Omental fat pad (tissue), 4 donors: ENCODE results near the gene TH. TPM values are rescaled to one million over a fixed set of nuclear protein-coding genes. Genes with fewer than 3 reads are reported as not detected.
"Not testable (repeated sequence)": the region's sequence is repeated elsewhere in the genome, so short reads cannot be mapped to it uniquely, and the experiment has no call there.

Experiments used
- ATAC-seq: fragments of 150-250 bp; one replicate; pipeline ENCODE4 v1.9.1; 2016; ENCODE audit warnings: mild to moderate bottlenecking, moderate library complexity; ENCODE audit not compliant: low FRiP score
- DNase-seq: peaks from one replicate; pipeline ENCODE4 v3.0.0-alpha.2; 2019; ENCODE audit warnings: low spot score
- total RNA-seq, 4 donors: library from RNA; depleted of rRNA; stranded (reverse); fragments of >200 nt; gene quantifications; one replicate each; pipeline ENCODE4 v1.1.0, GENCODE V29; 2016
- TF ChIP-seq, protein P1 (sequence below), 3 donors: fragments of 450-650 bp; IDR thresholded peaks; one replicate each; pipeline ENCODE4 v1.5.1; 2016 to 2017; ENCODE audit warnings: antibody characterized with exemption in 3 of 3, mild to moderate bottlenecking in 3 of 3, moderate library complexity in 2 of 3

TH gene
- total RNA-seq, 4 donors from 2014 or later, result not detected

DNA sequence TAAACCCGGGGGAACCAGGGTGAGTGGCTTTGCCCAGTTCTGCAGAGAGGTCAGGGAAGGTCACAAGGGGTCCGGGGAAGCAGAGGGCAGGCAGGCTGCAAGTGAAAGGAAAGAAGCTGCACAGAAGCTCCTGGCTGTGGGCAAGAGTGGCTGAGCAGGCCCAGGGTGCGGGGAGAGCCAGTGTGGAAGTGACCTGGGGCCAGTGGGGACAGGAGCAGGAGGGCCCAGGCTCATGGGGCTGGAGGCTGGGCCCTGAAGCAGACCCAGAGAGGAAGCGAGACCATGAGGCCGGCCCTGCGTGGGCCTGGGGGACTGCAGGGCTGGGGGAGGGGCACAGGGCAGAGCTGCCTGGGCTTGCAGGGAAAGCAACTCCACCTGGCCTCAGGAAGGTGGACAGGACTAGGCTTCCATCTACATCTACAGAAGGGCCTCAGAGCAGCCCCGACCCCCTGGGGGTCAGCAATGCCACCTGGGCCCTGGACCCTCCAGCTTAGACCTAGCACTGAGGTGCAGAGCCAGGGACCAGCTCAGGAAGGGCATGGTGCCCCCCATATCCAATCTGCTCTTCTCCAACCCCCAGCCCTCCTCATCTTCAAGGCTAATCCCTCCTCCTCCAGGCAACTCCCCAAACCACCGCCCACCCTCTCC is 44.0 kb downstream of the TH start:
- ATAC-seq (no peak), DNase-seq (no peak)
- TF ChIP-seq, protein P1, sequence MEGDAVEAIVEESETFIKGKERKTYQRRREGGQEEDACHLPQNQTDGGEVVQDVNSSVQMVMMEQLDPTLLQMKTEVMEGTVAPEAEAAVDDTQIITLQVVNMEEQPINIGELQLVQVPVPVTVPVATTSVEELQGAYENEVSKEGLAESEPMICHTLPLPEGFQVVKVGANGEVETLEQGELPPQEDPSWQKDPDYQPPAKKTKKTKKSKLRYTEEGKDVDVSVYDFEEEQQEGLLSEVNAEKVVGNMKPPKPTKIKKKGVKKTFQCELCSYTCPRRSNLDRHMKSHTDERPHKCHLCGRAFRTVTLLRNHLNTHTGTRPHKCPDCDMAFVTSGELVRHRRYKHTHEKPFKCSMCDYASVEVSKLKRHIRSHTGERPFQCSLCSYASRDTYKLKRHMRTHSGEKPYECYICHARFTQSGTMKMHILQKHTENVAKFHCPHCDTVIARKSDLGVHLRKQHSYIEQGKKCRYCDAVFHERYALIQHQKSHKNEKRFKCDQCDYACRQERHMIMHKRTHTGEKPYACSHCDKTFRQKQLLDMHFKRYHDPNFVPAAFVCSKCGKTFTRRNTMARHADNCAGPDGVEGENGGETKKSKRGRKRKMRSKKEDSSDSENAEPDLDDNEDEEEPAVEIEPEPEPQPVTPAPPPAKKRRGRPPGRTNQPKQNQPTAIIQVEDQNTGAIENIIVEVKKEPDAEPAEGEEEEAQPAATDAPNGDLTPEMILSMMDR (IDR thresholded peaks at IDR 0.05), result no peak

GRCh38 chr11:2126520-2127085 is 45.0 kb downstream of the TH start:
- DNase-seq (no peak), ATAC-seq (no peak)
- TF ChIP-seq, protein P1 (IDR thresholded peaks at IDR 0.05), result no peak

GRCh38 chr11:2124736-2125484 is 46.7 kb downstream of the TH start:
- not testable (repeated sequence) for DNase-seq, ATAC-seq

DNA sequence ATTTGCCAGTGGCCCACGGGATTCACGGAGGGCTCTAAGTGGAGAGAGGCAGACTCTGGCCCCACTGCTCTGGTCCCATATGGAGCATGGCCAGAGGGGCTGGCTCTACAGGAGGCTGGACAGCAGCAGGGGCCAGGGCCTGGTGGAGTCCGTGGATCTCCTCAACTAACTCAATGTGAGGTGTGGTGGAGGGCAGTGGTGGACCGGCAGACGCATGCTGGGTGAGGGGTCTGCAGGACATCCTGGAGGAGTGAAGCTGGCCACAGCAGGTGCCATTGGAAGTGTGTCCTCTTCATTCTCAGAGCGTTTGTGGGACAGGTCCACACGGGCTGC is 48.0 kb downstream of the TH start:
- no peak for DNase-seq
- no peak for ATAC-seq
- TF ChIP-seq, protein P1 (IDR thresholded peaks at IDR 0.05), result no peak

- DNase-seq, result no peak
- TF ChIP-seq, protein P1 (IDR thresholded peaks at IDR 0.05), result no peak
- ATAC-seq, result no peak
Observed at GRCh38 chr11:2122907-2123627, 48.5 kb downstream of the TH start.

DNA sequence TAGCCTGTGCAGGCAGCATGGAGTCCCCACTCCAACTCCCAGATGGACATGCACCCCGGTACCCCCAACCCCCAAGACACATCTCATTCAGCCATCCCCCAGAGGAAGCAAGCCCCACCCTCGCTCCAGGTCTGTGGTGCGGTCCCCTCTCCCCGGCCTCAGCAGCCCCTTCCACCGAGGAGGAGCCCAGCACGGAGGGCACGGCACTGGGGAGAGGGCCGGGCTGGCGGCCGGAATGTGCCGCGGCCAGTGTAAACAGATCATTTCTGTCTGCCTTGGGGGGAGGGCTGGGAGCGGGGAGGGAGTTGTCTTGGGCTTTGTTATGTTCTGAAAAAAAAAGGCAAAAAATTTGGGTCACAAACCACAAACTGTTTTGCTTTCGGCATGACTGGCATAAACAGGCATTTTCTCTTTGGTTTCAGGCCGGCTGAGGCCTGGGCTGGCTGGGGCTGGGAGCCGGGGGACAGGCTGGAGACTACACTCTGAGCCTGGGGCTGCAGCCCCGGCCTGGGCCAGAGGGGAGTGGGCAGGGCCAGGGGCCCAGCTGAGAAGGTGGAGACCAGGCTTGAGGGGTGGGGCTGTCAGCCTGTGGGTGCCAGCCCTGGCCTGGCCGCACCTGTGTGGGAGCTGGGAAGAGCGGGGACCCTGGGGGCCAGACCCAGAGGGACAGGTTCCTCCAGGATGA is 49.3 kb downstream of the TH start:
- ATAC-seq, result no peak
- DNase-seq, result no peak
- TF ChIP-seq, protein P1 (IDR thresholded peaks at IDR 0.05), result no peak
